Measurements from ENCODE around the gene AP3S1. TPM values are rescaled to one million over a fixed set of nuclear protein-coding genes. Genes with fewer than 3 reads are reported as not detected.

AP3S1 gene
- 96.7 and 104 TPM in 2 replicates for total RNA-seq

GRCh38 chr5:115841382-115842088 is at the start of gene AP3S1, which contains the start of gene ATG12:
AP3S1 (plus strand) TSS chr5:115841935; CDS start chr5:115842038, 103 bp downstream.
ATG12 (minus strand) TSS chr5:115841565; CDS start chr5:115841552, 13 bp downstream.

GRCh38 chr5:115816226-115817081 is 25.3 kb upstream of the AP3S1 start, which contains the start of gene CDO1:
CDO1 (minus strand) TSS chr5:115816659; CDS start chr5:115816397, 262 bp downstream.

GRCh38 chr5:115962239-115962564 is 120.5 kb downstream of the AP3S1 start, which contains the start of gene LVRN:
LVRN (plus strand) TSS chr5:115962475; CDS start chr5:115962618, 143 bp downstream.

Other genes with a start within 250 kb of the AP3S1 start
- 0.65 and 1.4 TPM in 2 replicates for gene TICAM2, start 239.5 kb upstream of the AP3S1 start, total RNA-seq
- gene TMED7, start 215.9 kb upstream of the AP3S1 start, total RNA-seq: 129 and 139 TPM in 2 replicates
- gene CDO1, start 25.3 kb upstream of the AP3S1 start, total RNA-seq: 0.65 and 9.9 TPM in 2 replicates
- gene ATG12, start 370 bp upstream of the AP3S1 start, total RNA-seq: 58.5 and 70.3 TPM in 2 replicates
- gene LVRN, start 120.5 kb downstream of the AP3S1 start, total RNA-seq: 0.10 and 0.33 TPM in 2 replicates
- gene ARL14EPL, start 190.5 kb downstream of the AP3S1 start, total RNA-seq: 0.33 and 0.67 TPM in 2 replicates
- 44.4 and 47.6 TPM in 2 replicates for gene COMMD10, start 243.1 kb downstream of the AP3S1 start, total RNA-seq